Measurements from ENCODE around the gene GHR.

DNA sequence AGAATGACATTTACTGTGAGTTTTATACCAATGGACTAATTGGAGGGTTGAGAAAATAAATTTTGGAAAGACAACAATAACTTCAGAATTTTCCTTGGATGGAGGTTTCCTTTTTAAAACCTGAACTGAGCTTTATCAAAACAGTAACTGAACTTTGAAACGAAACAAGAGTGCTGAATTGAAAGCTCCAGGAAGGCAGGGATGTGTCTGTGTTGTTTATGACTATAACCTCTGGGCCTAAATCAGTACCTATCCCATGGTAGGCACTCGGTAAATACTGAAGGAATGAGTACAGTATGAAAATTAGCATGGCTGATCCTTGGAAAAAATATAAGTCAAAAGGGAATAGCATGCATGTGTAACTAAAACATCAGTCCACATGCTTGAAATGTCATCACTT is 93.9 kb downstream of the GHR start:
- TF ChIP-seq, protein P1, sequence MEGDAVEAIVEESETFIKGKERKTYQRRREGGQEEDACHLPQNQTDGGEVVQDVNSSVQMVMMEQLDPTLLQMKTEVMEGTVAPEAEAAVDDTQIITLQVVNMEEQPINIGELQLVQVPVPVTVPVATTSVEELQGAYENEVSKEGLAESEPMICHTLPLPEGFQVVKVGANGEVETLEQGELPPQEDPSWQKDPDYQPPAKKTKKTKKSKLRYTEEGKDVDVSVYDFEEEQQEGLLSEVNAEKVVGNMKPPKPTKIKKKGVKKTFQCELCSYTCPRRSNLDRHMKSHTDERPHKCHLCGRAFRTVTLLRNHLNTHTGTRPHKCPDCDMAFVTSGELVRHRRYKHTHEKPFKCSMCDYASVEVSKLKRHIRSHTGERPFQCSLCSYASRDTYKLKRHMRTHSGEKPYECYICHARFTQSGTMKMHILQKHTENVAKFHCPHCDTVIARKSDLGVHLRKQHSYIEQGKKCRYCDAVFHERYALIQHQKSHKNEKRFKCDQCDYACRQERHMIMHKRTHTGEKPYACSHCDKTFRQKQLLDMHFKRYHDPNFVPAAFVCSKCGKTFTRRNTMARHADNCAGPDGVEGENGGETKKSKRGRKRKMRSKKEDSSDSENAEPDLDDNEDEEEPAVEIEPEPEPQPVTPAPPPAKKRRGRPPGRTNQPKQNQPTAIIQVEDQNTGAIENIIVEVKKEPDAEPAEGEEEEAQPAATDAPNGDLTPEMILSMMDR (IDR thresholded peaks at IDR 0.05), result no peak
- TF ChIP-seq POLR2AphosphoS5 (IDR thresholded peaks at IDR 0.05; ENCODE audit: low read depth, low read length) (no peak), SIN3A (IDR thresholded peaks at IDR 0.05; ENCODE audit: borderline replicate concordance, insufficient read depth, low read depth, low read length) (no peak), TCF7L2 (IDR thresholded peaks at IDR 0.05; ENCODE audit: low read depth, low read length) (no peak)
- TF ChIP-seq, protein P2, sequence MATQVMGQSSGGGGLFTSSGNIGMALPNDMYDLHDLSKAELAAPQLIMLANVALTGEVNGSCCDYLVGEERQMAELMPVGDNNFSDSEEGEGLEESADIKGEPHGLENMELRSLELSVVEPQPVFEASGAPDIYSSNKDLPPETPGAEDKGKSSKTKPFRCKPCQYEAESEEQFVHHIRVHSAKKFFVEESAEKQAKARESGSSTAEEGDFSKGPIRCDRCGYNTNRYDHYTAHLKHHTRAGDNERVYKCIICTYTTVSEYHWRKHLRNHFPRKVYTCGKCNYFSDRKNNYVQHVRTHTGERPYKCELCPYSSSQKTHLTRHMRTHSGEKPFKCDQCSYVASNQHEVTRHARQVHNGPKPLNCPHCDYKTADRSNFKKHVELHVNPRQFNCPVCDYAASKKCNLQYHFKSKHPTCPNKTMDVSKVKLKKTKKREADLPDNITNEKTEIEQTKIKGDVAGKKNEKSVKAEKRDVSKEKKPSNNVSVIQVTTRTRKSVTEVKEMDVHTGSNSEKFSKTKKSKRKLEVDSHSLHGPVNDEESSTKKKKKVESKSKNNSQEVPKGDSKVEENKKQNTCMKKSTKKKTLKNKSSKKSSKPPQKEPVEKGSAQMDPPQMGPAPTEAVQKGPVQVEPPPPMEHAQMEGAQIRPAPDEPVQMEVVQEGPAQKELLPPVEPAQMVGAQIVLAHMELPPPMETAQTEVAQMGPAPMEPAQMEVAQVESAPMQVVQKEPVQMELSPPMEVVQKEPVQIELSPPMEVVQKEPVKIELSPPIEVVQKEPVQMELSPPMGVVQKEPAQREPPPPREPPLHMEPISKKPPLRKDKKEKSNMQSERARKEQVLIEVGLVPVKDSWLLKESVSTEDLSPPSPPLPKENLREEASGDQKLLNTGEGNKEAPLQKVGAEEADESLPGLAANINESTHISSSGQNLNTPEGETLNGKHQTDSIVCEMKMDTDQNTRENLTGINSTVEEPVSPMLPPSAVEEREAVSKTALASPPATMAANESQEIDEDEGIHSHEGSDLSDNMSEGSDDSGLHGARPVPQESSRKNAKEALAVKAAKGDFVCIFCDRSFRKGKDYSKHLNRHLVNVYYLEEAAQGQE (IDR thresholded peaks at IDR 0.05; ENCODE audit: insufficient read depth in 1 of 2, low read depth in 2 of 2, low read length in 1 of 2), result no peak

Measured in Panc1 (cell line).